Upper lobe of left lung (tissue), 4 donors: ENCODE measurements around the gene APOE.

ENCODE experiments used
- CTCF ChIP-seq, 6 experiments: fragments of 450-650 bp in 4 of 6; fragments of 200-600 bp in 2 of 6; sonication (generic) in 2 of 6; IDR thresholded peaks; one replicate each; pipeline ENCODE4 v1.5.1; 2016 to 2019; ENCODE audit warnings: antibody characterized with exemption in 6 of 6
- EP300 ChIP-seq, 4 donors: sonication (generic); formaldehyde crosslinking; IDR thresholded peaks; one replicate each; pipeline ENCODE4 v1.5.1; 2017; ENCODE audit warnings: antibody characterized with exemption in 4 of 4, control low read depth in 2 of 4
- POLR2A ChIP-seq, 4 donors: fragments of 450-650 bp; IDR thresholded peaks; one replicate each; pipeline ENCODE4 v1.5.1; 2016 to 2017; ENCODE audit warnings: antibody characterized with exemption in 4 of 4, mild to moderate bottlenecking in 2 of 4

DNA sequence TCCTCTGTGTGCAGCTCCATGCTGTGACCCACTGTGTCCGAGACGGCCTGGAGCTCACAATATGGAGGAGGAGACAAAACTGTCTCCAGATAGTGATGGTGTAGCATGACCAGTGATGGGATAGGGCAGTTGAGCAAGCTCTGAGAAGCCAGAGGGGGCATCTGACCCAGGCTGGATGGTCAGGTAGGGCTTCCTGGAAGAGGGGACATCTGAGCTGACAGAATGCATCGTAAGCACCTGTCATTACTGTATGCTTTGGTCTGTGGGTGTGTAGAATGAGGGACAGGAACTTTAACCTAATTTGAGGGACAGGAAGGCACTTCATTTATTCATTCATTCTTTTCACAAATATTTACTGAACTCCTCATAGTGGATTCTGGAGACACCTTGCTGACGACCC is 21.0 kb upstream of the APOE start:
- TF ChIP-seq CTCF (IDR thresholded peaks at IDR 0.05), result no peak
- TF ChIP-seq EP300 (IDR thresholded peaks at IDR 0.05), result no peak
- TF ChIP-seq POLR2A (IDR thresholded peaks at IDR 0.05), result no peak
